Measurements from ENCODE around the gene INF2.
"Not testable (repeated sequence)": the region's sequence is repeated elsewhere in the genome, so short reads cannot be mapped to it uniquely, and the experiment has no call there.

Gene INF2

DNA sequence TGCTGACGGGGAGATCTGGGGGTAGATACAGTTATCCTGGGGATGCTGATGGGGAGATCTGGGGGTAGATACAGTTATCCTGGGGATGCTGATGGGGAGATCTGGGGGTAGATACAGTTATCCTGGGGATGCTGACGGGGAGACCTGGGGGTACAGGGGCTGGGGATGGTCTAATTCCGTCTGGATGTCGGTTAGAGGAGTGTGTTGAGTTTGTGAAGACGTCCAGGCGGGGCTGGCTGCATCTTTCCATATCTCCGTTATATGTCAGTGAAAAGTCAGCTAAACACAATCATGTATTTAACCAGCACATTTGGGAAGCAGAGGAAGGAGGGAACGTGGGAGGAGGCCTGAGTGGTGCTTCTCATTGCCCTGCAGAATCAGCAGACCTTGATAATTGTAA lies 17.3 kb upstream of the INF2 start:
- not testable (repeated sequence) for DNase-seq (ENCODE audit: low spot score); H3K4me3 ChIP-seq (ENCODE audit: low read length in 2 of 2); H3K14ac ChIP-seq (ENCODE audit: low read length); H3K27me3 ChIP-seq (ENCODE audit: control insufficient read depth in 3 of 3, insufficient read depth in 3 of 3, low read depth in 1 of 3, low read length in 3 of 3); H2BK12ac ChIP-seq (ENCODE audit: low read length); H2BK15ac ChIP-seq (ENCODE audit: low read length); H3K9ac ChIP-seq (ENCODE audit: low read depth, low read length, poor library complexity); H4K8ac ChIP-seq (ENCODE audit: low read depth, low read length); H2BK120ac ChIP-seq (ENCODE audit: low read depth, low read length); H3K4ac ChIP-seq (ENCODE audit: low read length); H2AFZ ChIP-seq (ENCODE audit: low read length); H3K4me2 ChIP-seq (ENCODE audit: insufficient read depth, low read length, poor library complexity, severe bottlenecking); H2BK5ac ChIP-seq (ENCODE audit: low read length); H3K9me3 ChIP-seq (replicated peaks in 1 of 2; ENCODE audit: control insufficient read depth in 2 of 2, insufficient read depth in 1 of 2, low read depth in 1 of 2, low read length in 2 of 2); H3K36me3 ChIP-seq (replicated peaks in 1 of 2; ENCODE audit: control insufficient read depth in 2 of 2, insufficient read depth in 2 of 2, low read length in 2 of 2); H3K23ac ChIP-seq (ENCODE audit: low read depth, low read length, poor library complexity); H4K91ac ChIP-seq (ENCODE audit: low read depth, low read length, poor library complexity); H3K79me1 ChIP-seq (ENCODE audit: low read depth, low read length); H3K27ac ChIP-seq (replicated peaks; ENCODE audit: low read length); H2AK5ac ChIP-seq (ENCODE audit: low read depth, low read length); H3K18ac ChIP-seq (ENCODE audit: low read length)
- peaks cover 11 to 12% of the 10 kb centered on the region in 2 donors for H3K4me1 ChIP-seq (ENCODE audit: control insufficient read depth in 2 of 2, insufficient read depth in 1 of 2, low read depth in 1 of 2, low read length in 2 of 2)
- WGBS, 2 donors (ENCODE audit: extremely low coverage in 2 of 2, insufficient read length in 2 of 2, insufficient replicate concordance in 1 of 2): no CpG with 5 or more reads among the region's 8 CpGs

DNA sequence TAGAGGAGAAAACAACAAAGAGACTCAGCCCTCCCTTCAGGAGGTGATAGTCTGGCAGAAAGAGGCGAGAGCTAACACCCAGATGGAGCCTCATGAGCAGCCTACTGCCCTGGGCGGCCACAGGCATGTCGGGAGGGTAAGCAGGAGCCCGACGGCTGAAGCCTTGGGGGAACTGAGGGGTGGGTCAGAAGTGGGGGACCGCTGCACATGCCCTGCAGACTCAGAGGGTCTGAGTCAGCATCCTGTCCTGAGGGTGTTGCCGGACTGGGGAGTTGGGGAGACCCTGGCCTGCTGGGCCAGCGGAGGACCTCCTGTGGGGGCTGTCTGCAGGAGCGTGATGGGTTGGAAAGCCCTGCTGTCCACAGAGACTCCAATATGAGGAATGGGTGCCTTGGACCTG lies 15.9 kb upstream of the INF2 start:
- H3K23ac ChIP-seq (ENCODE audit: low read depth, low read length, poor library complexity): no peak overlapping the region
- no peak overlapping the region for H3K27ac ChIP-seq (replicated peaks; ENCODE audit: low read length)
- H2BK120ac ChIP-seq (ENCODE audit: low read depth, low read length): no peak overlapping the region
- peaks cover 0 to 3% of the 10 kb centered on the region in 2 donors for H3K9me3 ChIP-seq (replicated peaks in 1 of 2; ENCODE audit: control insufficient read depth in 2 of 2, insufficient read depth in 1 of 2, low read depth in 1 of 2, low read length in 2 of 2)
- H3K18ac ChIP-seq (ENCODE audit: low read length): no peak overlapping the region
- no peak overlapping the region for H3K4me2 ChIP-seq (ENCODE audit: insufficient read depth, low read length, poor library complexity, severe bottlenecking)
- no peak overlapping the region for H3K4ac ChIP-seq (ENCODE audit: low read length)
- no peak overlapping the region for H2BK12ac ChIP-seq (ENCODE audit: low read length)
- H2AK5ac ChIP-seq (ENCODE audit: low read depth, low read length): peak overlapping the region; percentile 6
- peaks cover 22 to 24% of the 10 kb centered on the region in 2 donors for H3K4me1 ChIP-seq (ENCODE audit: control insufficient read depth in 2 of 2, insufficient read depth in 1 of 2, low read depth in 1 of 2, low read length in 2 of 2)
- no peak overlapping the region for H4K91ac ChIP-seq (ENCODE audit: low read depth, low read length, poor library complexity)
- no peak for DNase-seq (ENCODE audit: low spot score)
- H3K4me3 ChIP-seq (ENCODE audit: low read length in 2 of 2): no peak overlapping the region
- peak overlapping the region; percentile 30 for H2BK15ac ChIP-seq (ENCODE audit: low read length)
- no peak overlapping the region for H3K14ac ChIP-seq (ENCODE audit: low read length)
- H3K27me3 ChIP-seq (ENCODE audit: control insufficient read depth in 3 of 3, insufficient read depth in 3 of 3, low read depth in 1 of 3, low read length in 3 of 3): no peaks in the 10 kb centered on the region
- H3K9ac ChIP-seq (ENCODE audit: low read depth, low read length, poor library complexity): no peak overlapping the region
- H2AFZ ChIP-seq (ENCODE audit: low read length): no peak overlapping the region
- no peaks in the 10 kb centered on the region for H3K36me3 ChIP-seq (replicated peaks in 1 of 2; ENCODE audit: control insufficient read depth in 2 of 2, insufficient read depth in 2 of 2, low read length in 2 of 2)
- WGBS, 2 donors (ENCODE audit: extremely low coverage in 2 of 2, insufficient read length in 2 of 2, insufficient replicate concordance in 1 of 2): no CpG with 5 or more reads among the region's 9 CpGs
- H4K8ac ChIP-seq (ENCODE audit: low read depth, low read length): no peak overlapping the region
- H2BK5ac ChIP-seq (ENCODE audit: low read length): no peak overlapping the region
- peaks cover 2% of the 10 kb centered on the region for H3K79me1 ChIP-seq (ENCODE audit: low read depth, low read length)

DNA sequence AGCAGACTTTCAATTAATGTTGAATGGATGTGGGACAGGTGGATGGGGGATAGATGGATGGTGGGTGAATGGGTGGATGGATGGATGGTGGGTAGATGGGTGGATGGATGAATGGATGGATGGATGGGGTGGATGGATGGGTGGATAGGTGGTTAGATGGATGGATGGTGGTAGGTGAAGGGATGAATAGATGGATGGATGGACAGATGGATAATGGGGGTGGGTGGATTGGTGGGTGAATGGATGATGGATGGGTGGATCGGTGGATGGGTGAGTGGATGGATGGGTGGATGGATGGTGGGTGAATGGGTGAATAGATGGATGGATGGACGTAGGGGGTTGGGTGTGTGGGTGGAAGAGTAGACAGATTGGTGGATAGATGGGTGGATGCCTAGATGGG lies 14.0 kb upstream of the INF2 start:
- Histone ChIP-seq H2BK15ac (ENCODE audit: low read length) (no peak overlapping the region), H3K27ac (replicated peaks; ENCODE audit: low read length) (no peak overlapping the region), H3K4me1 (ENCODE audit: control insufficient read depth in 2 of 2, insufficient read depth in 1 of 2, low read depth in 1 of 2, low read length in 2 of 2) (peaks cover 27 to 36% of the 10 kb centered on the region in 2 donors), H2AK5ac (ENCODE audit: low read depth, low read length) (peak overlapping the region; percentile 4), H3K9me3 (replicated peaks in 1 of 2; ENCODE audit: control insufficient read depth in 2 of 2, insufficient read depth in 1 of 2, low read depth in 1 of 2, low read length in 2 of 2) (peaks cover 0 to 3% of the 10 kb centered on the region in 2 donors), H3K79me1 (ENCODE audit: low read depth, low read length) (peaks cover 2% of the 10 kb centered on the region), H3K4ac (ENCODE audit: low read length) (no peak overlapping the region), H3K4me2 (ENCODE audit: insufficient read depth, low read length, poor library complexity, severe bottlenecking) (no peak overlapping the region), H3K4me3 (ENCODE audit: low read length in 2 of 2) (no peak overlapping the region), H2BK5ac (ENCODE audit: low read length) (no peak overlapping the region), H4K8ac (ENCODE audit: low read depth, low read length) (no peak overlapping the region), H2BK120ac (ENCODE audit: low read depth, low read length) (no peak overlapping the region), H3K18ac (ENCODE audit: low read length) (no peak overlapping the region), H3K36me3 (replicated peaks in 1 of 2; ENCODE audit: control insufficient read depth in 2 of 2, insufficient read depth in 2 of 2, low read length in 2 of 2) (no peaks in the 10 kb centered on the region), H3K14ac (ENCODE audit: low read length) (no peak overlapping the region), H3K9ac (ENCODE audit: low read depth, low read length, poor library complexity) (no peak overlapping the region), H2AFZ (ENCODE audit: low read length) (no peak overlapping the region), H4K91ac (ENCODE audit: low read depth, low read length, poor library complexity) (no peak overlapping the region), H3K23ac (ENCODE audit: low read depth, low read length, poor library complexity) (no peak overlapping the region), H2BK12ac (ENCODE audit: low read length) (no peak overlapping the region), H3K27me3 (ENCODE audit: control insufficient read depth in 3 of 3, insufficient read depth in 3 of 3, low read depth in 1 of 3, low read length in 3 of 3) (no peaks in the 10 kb centered on the region)
- DNase-seq (ENCODE audit: low spot score): no peak
- 100% methylated on average over 1 to 2 of the region's 2 CpGs for WGBS, 2 donors (ENCODE audit: extremely low coverage in 2 of 2, insufficient read length in 2 of 2, insufficient replicate concordance in 1 of 2)

DNA sequence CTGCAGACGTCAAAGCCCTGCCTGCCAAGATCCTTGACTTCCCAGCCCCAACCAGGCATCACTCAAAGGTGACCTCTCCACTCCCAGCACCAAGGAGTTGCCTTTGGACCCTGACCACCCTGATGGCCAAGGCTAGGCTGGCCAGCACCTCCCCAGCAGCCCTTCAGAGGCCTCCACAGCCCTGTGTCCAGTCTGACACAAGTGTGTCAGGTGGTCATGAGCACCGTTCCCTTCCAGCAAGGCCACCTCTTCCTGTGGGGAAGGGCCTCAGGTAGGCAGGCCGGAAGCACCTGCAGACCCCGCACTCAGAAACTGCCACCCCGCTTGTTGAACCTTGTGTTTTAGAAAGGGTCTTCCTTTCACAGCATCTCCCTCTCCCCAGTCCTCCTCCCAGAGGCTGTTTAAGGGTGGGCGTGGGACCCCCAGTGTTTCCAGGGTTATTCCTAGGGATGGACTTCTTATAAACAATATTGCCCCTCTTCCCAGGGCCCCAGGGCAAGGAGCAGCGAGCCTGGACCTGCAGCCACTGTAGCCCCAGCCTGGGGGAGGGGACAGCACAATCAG lies 13.2 kb upstream of the INF2 start:
- H3K27ac ChIP-seq (replicated peaks; ENCODE audit: low read length): no peak overlapping the region
- peak overlapping the region; percentile 66 for H3K4me2 ChIP-seq (ENCODE audit: insufficient read depth, low read length, poor library complexity, severe bottlenecking)
- H3K79me1 ChIP-seq (ENCODE audit: low read depth, low read length): peaks cover 2% of the 10 kb centered on the region
- H3K27me3 ChIP-seq (ENCODE audit: control insufficient read depth in 3 of 3, insufficient read depth in 3 of 3, low read depth in 1 of 3, low read length in 3 of 3): no peaks in the 10 kb centered on the region
- no peak overlapping the region for H3K9ac ChIP-seq (ENCODE audit: low read depth, low read length, poor library complexity)
- H3K36me3 ChIP-seq (replicated peaks in 1 of 2; ENCODE audit: control insufficient read depth in 2 of 2, insufficient read depth in 2 of 2, low read length in 2 of 2): no peaks in the 10 kb centered on the region
- peak overlapping the region; percentile 97 for H2BK120ac ChIP-seq (ENCODE audit: low read depth, low read length)
- H3K4ac ChIP-seq (ENCODE audit: low read length): no peak overlapping the region
- H3K18ac ChIP-seq (ENCODE audit: low read length): peak overlapping the region; percentile 99
- peak overlapping the region; percentile 99 for H2BK5ac ChIP-seq (ENCODE audit: low read length)
- H3K9me3 ChIP-seq (replicated peaks in 1 of 2; ENCODE audit: control insufficient read depth in 2 of 2, insufficient read depth in 1 of 2, low read depth in 1 of 2, low read length in 2 of 2): no peaks in the 10 kb centered on the region
- peaks cover 32 to 43% of the 10 kb centered on the region in 2 donors for H3K4me1 ChIP-seq (ENCODE audit: control insufficient read depth in 2 of 2, insufficient read depth in 1 of 2, low read depth in 1 of 2, low read length in 2 of 2)
- H2BK15ac ChIP-seq (ENCODE audit: low read length): peak overlapping the region; percentile 26
- H3K14ac ChIP-seq (ENCODE audit: low read length): peak overlapping the region; percentile 1
- H4K91ac ChIP-seq (ENCODE audit: low read depth, low read length, poor library complexity): no peak overlapping the region
- DNase-seq (ENCODE audit: low spot score): no peak
- H3K4me3 ChIP-seq (ENCODE audit: low read length in 2 of 2): no peak overlapping the region
- peak overlapping the region; percentile 49 for H2AK5ac ChIP-seq (ENCODE audit: low read depth, low read length)
- peak overlapping the region; percentile 23 for H3K23ac ChIP-seq (ENCODE audit: low read depth, low read length, poor library complexity)
- no CpG with 5 or more reads among the region's 7 CpGs for WGBS, 2 donors (ENCODE audit: extremely low coverage in 2 of 2, insufficient read length in 2 of 2, insufficient replicate concordance in 1 of 2)
- no peak overlapping the region for H4K8ac ChIP-seq (ENCODE audit: low read depth, low read length)
- peak overlapping the region; percentile 8 for H2BK12ac ChIP-seq (ENCODE audit: low read length)
- H2AFZ ChIP-seq (ENCODE audit: low read length): peak overlapping the region; percentile 91
